Body of pancreas (tissue), 4 donors: ENCODE data around the gene PAOX.
"Not testable (repeated sequence)": the region's sequence is repeated elsewhere in the genome, so short reads cannot be mapped to it uniquely, and the experiment has no call there.

Source experiments
- POLR2A ChIP-seq, 3 donors: fragments of 450-650 bp; IDR thresholded peaks; one replicate each; pipeline ENCODE4 v1.6.1; 2016; ENCODE audit warnings: antibody characterized with exemption in 3 of 3, mild to moderate bottlenecking in 2 of 3
- TF ChIP-seq, protein P1 (sequence below), 7 experiments: fragments of 450-650 bp in 4 of 7; fragments of 200-600 bp in 3 of 7; sonication (generic) in 3 of 7; IDR thresholded peaks; one replicate each; pipeline ENCODE4 v1.5.1; 2016 to 2019; ENCODE audit warnings: antibody characterized with exemption in 7 of 7

DNA sequence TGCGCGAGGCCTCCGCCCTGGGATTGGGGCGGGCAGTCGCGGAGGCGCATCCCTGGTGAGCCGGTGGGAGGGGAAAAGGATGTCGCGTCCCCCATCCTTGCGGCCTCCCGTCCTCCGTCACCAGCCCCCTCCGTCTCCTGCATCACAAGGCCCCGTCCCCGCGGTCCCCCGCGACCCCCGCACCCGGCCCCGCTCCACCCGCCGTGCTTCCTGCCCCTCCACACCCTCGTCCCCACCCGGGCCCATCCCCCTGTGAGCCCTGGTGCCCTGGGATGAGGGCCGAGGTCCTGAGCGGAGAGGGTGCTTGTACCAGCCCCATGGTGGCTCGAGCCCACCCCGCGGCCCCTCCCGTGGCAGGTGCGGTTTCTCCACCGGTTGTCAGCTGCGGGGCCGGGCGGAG lies 45.5 kb downstream of the PAOX start, which contains the start of gene SPRN:
- TF ChIP-seq, protein P1, sequence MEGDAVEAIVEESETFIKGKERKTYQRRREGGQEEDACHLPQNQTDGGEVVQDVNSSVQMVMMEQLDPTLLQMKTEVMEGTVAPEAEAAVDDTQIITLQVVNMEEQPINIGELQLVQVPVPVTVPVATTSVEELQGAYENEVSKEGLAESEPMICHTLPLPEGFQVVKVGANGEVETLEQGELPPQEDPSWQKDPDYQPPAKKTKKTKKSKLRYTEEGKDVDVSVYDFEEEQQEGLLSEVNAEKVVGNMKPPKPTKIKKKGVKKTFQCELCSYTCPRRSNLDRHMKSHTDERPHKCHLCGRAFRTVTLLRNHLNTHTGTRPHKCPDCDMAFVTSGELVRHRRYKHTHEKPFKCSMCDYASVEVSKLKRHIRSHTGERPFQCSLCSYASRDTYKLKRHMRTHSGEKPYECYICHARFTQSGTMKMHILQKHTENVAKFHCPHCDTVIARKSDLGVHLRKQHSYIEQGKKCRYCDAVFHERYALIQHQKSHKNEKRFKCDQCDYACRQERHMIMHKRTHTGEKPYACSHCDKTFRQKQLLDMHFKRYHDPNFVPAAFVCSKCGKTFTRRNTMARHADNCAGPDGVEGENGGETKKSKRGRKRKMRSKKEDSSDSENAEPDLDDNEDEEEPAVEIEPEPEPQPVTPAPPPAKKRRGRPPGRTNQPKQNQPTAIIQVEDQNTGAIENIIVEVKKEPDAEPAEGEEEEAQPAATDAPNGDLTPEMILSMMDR (IDR thresholded peaks at IDR 0.05) = not testable (repeated sequence)
- TF ChIP-seq POLR2A (IDR thresholded peaks at IDR 0.05) = not testable (repeated sequence)
